Suprapubic skin (tissue), 4 donors: ENCODE data around the gene HELLS. TPM values are rescaled to one million over a fixed set of nuclear protein-coding genes. Genes with fewer than 3 reads are reported as not detected.
"Not testable (repeated sequence)": the region's sequence is repeated elsewhere in the genome, so short reads cannot be mapped to it uniquely, and the experiment has no call there.

Source experiments
- DNase-seq, 2 donors: peaks; one replicate each; pipeline ENCODE4 v3.0.0-alpha.2; 2019; ENCODE audit warnings: low spot score in 2 of 2
- H3K27ac ChIP-seq: fragments of 200-600 bp; sonication (generic); one replicate; pipeline ENCODE4 v1.5.1; 2019
- H3K27me3 ChIP-seq: fragments of 200-600 bp; sonication (generic); one replicate; pipeline ENCODE4 v1.5.1; 2019
- H3K36me3 ChIP-seq: fragments of 200-600 bp; sonication (generic); one replicate; pipeline ENCODE4 v1.5.1; 2019
- H3K4me1 ChIP-seq: fragments of 200-600 bp; sonication (generic); one replicate; pipeline ENCODE4 v1.5.1; 2019
- H3K4me3 ChIP-seq: fragments of 200-600 bp; sonication (generic); one replicate; pipeline ENCODE4 v1.5.1; 2019; ENCODE audit warnings: mild to moderate bottlenecking
- H3K9me3 ChIP-seq: fragments of 200-600 bp; sonication (generic); one replicate; pipeline ENCODE4 v1.5.1; 2019
- CTCF ChIP-seq, 2 donors: fragments of 200-600 bp in 1 of 2; fragments of 450-650 bp in 1 of 2; sonication (generic) in 1 of 2; IDR thresholded peaks; one replicate each; pipeline ENCODE4 v1.5.1; 2016 to 2019; ENCODE audit warnings: antibody characterized with exemption in 2 of 2, mild to moderate bottlenecking in 1 of 2, moderate library complexity in 1 of 2
- EP300 ChIP-seq: sonication (generic); formaldehyde crosslinking; IDR thresholded peaks from one replicate; pipeline ENCODE4 v1.6.1; 2017; ENCODE audit warnings: antibody characterized with exemption
- POLR2A ChIP-seq, 2 donors: fragments of 450-650 bp; IDR thresholded peaks; one replicate each; pipeline ENCODE4 v1.6.1; 2017; ENCODE audit warnings: antibody characterized with exemption in 2 of 2, mild to moderate bottlenecking in 2 of 2, moderate library complexity in 2 of 2
- POLR2AphosphoS5 ChIP-seq, 3 donors: sonication (generic); formaldehyde crosslinking; IDR thresholded peaks; one replicate each; pipeline ENCODE4 v1.6.1; 2017; ENCODE audit warnings: antibody characterized with exemption in 3 of 3
- whole genome bisulfite sequencing: methylation state at CpG from one replicate; pipeline ENCODE4 v1.1.5; 2018; 5-methylcytosine and 5-hydroxymethylcytosine counted together
- total RNA-seq, 4 donors: library from RNA; depleted of rRNA; stranded (reverse); fragments of >200 nt; gene quantifications; one replicate each; pipeline ENCODE4 v1.1.0, GENCODE V29; 2016

HELLS gene
- total RNA-seq, 4 donors from 2014 or later, result 5.2 to 12.9 (median 8.9) TPM

- no peak overlapping the region for H3K27ac ChIP-seq
- H3K4me1 ChIP-seq, result no peaks in the 10 kb centered on the region
- TF ChIP-seq POLR2AphosphoS5 (IDR thresholded peaks at IDR 0.05), result no peak
- TF ChIP-seq EP300, result no peak
- no peak for TF ChIP-seq CTCF (IDR thresholded peaks at IDR 0.05)
- no peak for TF ChIP-seq POLR2A (IDR thresholded peaks at IDR 0.05)
- H3K36me3 ChIP-seq, result no peaks in the 10 kb centered on the region
- no peak for DNase-seq
- peaks cover 2% of the 10 kb centered on the region for H3K9me3 ChIP-seq
- H3K27me3 ChIP-seq, result no peaks in the 10 kb centered on the region
- WGBS, result 38% methylated on average over 1 of the region's 1 CpG
- no peak overlapping the region for H3K4me3 ChIP-seq
Observed at GRCh38 chr10:94627511-94627910, 81.9 kb downstream of the HELLS start.

GRCh38 chr10:94630017-94630688 lies 84.6 kb downstream of the HELLS start:
- no peak for DNase-seq
- H3K36me3 ChIP-seq, result no peaks in the 10 kb centered on the region
- no peaks in the 10 kb centered on the region for H3K27me3 ChIP-seq
- TF ChIP-seq POLR2AphosphoS5 (IDR thresholded peaks at IDR 0.05) (no peak), POLR2A (IDR thresholded peaks at IDR 0.05) (no peak), EP300 (no peak), CTCF (IDR thresholded peaks at IDR 0.05) (peak; percentile 1 to 32)
- peaks cover 8% of the 10 kb centered on the region for H3K9me3 ChIP-seq
- no peaks in the 10 kb centered on the region for H3K4me1 ChIP-seq
- 23% methylated on average over 4 of the region's 4 CpGs for WGBS
- H3K4me3 ChIP-seq, result no peak overlapping the region
- H3K27ac ChIP-seq, result no peak overlapping the region

GRCh38 chr10:94631077-94631875 lies 85.7 kb downstream of the HELLS start:
- DNase-seq, result no peak

GRCh38 chr10:94632954-94633353 lies 87.4 kb downstream of the HELLS start:
- H3K9me3 ChIP-seq, result peaks cover 10% of the 10 kb centered on the region
- no peaks in the 10 kb centered on the region for H3K4me1 ChIP-seq
- H3K4me3 ChIP-seq, result no peak overlapping the region
- no peak for DNase-seq
- H3K27ac ChIP-seq, result no peak overlapping the region
- H3K27me3 ChIP-seq, result no peaks in the 10 kb centered on the region
- 91% methylated on average over 1 of the region's 1 CpG for WGBS
- TF ChIP-seq POLR2AphosphoS5 (IDR thresholded peaks at IDR 0.05), result no peak
- no peak for TF ChIP-seq CTCF (IDR thresholded peaks at IDR 0.05)
- TF ChIP-seq EP300, result no peak
- TF ChIP-seq POLR2A (IDR thresholded peaks at IDR 0.05), result no peak
- no peaks in the 10 kb centered on the region for H3K36me3 ChIP-seq

More at GRCh38 chr10:94631077-94631875, 85.7 kb downstream of the HELLS start:
- TF ChIP-seq CTCF (IDR thresholded peaks at IDR 0.05), result no peak
- TF ChIP-seq POLR2AphosphoS5 (IDR thresholded peaks at IDR 0.05), result no peak
- TF ChIP-seq EP300, result no peak
- no peak for TF ChIP-seq POLR2A (IDR thresholded peaks at IDR 0.05)
- 81% methylated on average over 3 of the region's 3 CpGs for WGBS
- Histone ChIP-seq H3K36me3 (no peaks in the 10 kb centered on the region), H3K4me3 (no peak overlapping the region), H3K27ac (no peak overlapping the region), H3K27me3 (no peaks in the 10 kb centered on the region), H3K4me1 (no peaks in the 10 kb centered on the region), H3K9me3 (peaks cover 8% of the 10 kb centered on the region)

GRCh38 chr10:94638097-94638496 lies 92.5 kb downstream of the HELLS start:
- 96% methylated on average over 4 of the region's 4 CpGs for WGBS
- H3K4me1 ChIP-seq, H3K36me3 ChIP-seq, H3K9me3 ChIP-seq, H3K4me3 ChIP-seq, H3K27ac ChIP-seq, H3K27me3 ChIP-seq, DNase-seq: not testable (repeated sequence)
